A549 (cell line): ENCODE results near the gene HDAC1.

Source experiments
- CTCF ChIP-seq: fragments of >200 bp; sonication (Bioruptor Twin); formaldehyde crosslinking; IDR thresholded peaks from 3 replicates; pipeline ENCODE4 v1.5.1; 2016
- EHF ChIP-seq: fragments of 250-450 bp; sonication (Bioruptor Pico); IDR thresholded peaks from 2 replicates; pipeline ENCODE4 v1.5.0; 2020; ENCODE audit warnings: mild to moderate bottlenecking
- FOSB ChIP-seq: fragments of 250-450 bp; sonication (Bioruptor Pico); IDR thresholded peaks from 2 replicates; pipeline ENCODE4 v1.5.0; 2020; ENCODE audit warnings: mild to moderate bottlenecking, moderate library complexity
- JUNB ChIP-seq: fragments of >200 bp; sonication (Bioruptor Twin); formaldehyde crosslinking; IDR thresholded peaks from 2 replicates; pipeline ENCODE4 v1.6.1; 2016
- MYC ChIP-seq: IDR thresholded peaks from 2 replicates; pipeline ENCODE4 v1.6.1; 2012; ENCODE audit warnings: mild to moderate bottlenecking, inconsistent platforms, low read length, improper control_type of control experiment, borderline replicate concordance
- POLR2A ChIP-seq: IDR thresholded peaks from 2 replicates; pipeline ENCODE4 v1.6.1; 2012; ENCODE audit warnings: mild to moderate bottlenecking, low read length
- POLR2AphosphoS2 ChIP-seq: conservative IDR thresholded peaks from 2 replicates; pipeline ENCODE4 v1.6.1; 2012; ENCODE audit warnings: low read length, improper control_type of control experiment, inconsistent platforms
- RAD21 ChIP-seq, 2 experiments: fragments of >200 bp in 1 of 2; sonication (Bioruptor Twin) in 1 of 2; formaldehyde crosslinking in 1 of 2; IDR thresholded peaks in 1 of 2; conservative IDR thresholded peaks in 1 of 2; 2 replicates in 1 of 2; 3 replicates in 1 of 2; pipeline ENCODE4 v1.6.1; 2012 to 2018; ENCODE audit warnings: inconsistent platforms in 1 of 2
- REST ChIP-seq: fragments of 200-600 bp; sonication (generic); IDR thresholded peaks from 2 replicates; pipeline ENCODE4 v1.6.1; 2016; ENCODE audit warnings: antibody characterized with exemption, mild to moderate bottlenecking, moderate library complexity
- ZSCAN20 ChIP-seq: fragments of 250-450 bp; sonication (Bioruptor Pico); IDR thresholded peaks from 2 replicates; pipeline ENCODE4 v1.8.0; 2022; ENCODE audit warnings: mild to moderate bottlenecking, moderate library complexity

GRCh38 chr1:32311709-32312393 lies 20.0 kb downstream of the HDAC1 start:
- no peak for TF ChIP-seq CTCF
- no peak for TF ChIP-seq MYC
- no peak for TF ChIP-seq POLR2AphosphoS2
- TF ChIP-seq ZSCAN20 (CRISPR knock-in tag): no peak
- TF ChIP-seq RAD21 (conservative IDR thresholded peaks at IDR 0.05 in 1 of 2, IDR thresholded peaks at IDR 0.05 in 1 of 2): no peak
- no peak for TF ChIP-seq EHF (CRISPR knock-in tag)
- TF ChIP-seq POLR2A: no peak
- no peak for TF ChIP-seq JUNB
- no peak for TF ChIP-seq FOSB (CRISPR knock-in tag)
- TF ChIP-seq REST: no peak
